ENCODE data around the gene BRD9. TPM values are rescaled to one million over a fixed set of nuclear protein-coding genes. Genes with fewer than 3 reads are reported as not detected.
"Not testable (repeated sequence)": the region's sequence is repeated elsewhere in the genome, so short reads cannot be mapped to it uniquely, and the experiment has no call there.

Gene BRD9
- total and polyA plus RNA-seq, 2 donors (not counting 3 experiments of a cell fraction or from before 2014, with no cell fraction given) = 17.6 to 67.6 TPM

GRCh38 chr5:935510-936084 lies 43.0 kb upstream of the BRD9 start:
- H3K9me1 ChIP-seq (replicated peaks; ENCODE audit: control insufficient read depth, extremely low read depth, insufficient read depth, low read length) = no peaks in the 10 kb centered on the region
- H3K9me3 ChIP-seq (replicated peaks; ENCODE audit: control insufficient read depth, insufficient read depth, low read length) = no peaks in the 10 kb centered on the region
- no TSS peak for BruUV-seq (replicated peaks)
- no peaks in the 10 kb centered on the region for H4K20me1 ChIP-seq (replicated peaks; ENCODE audit: control insufficient read depth, extremely low read depth, insufficient read depth, low read length)
- no peaks in the 10 kb centered on the region for H3K4me1 ChIP-seq (ENCODE audit: control insufficient read depth, extremely low read depth, insufficient read depth, low read length)
- ChIA-PET CTCF (interaction anchor here (1.3 to 2.5 kb wide), 5 partner anchors 12 to 232 kb away, joined by 3 to 23 read pairs (median 8); no protein-coding TSS in a partner anchor), POLR2A (no interaction called here)
- no peaks in the 10 kb centered on the region for H3K36me3 ChIP-seq (ENCODE audit: control insufficient read depth in 2 of 2, extremely low read depth in 1 of 2, insufficient read depth in 2 of 2, low read length in 2 of 2)
- no peak overlapping the region for H3K9ac ChIP-seq (replicated peaks; ENCODE audit: extremely low read depth, insufficient read depth, low read length)
- H3K4me2 ChIP-seq (ENCODE audit: insufficient read depth, low read length) = no peak overlapping the region
- FAIRE-seq (no peak), DNase-seq (ENCODE audit: low read depth, low spot score) (no peak)
- H3K4me3 ChIP-seq (replicated peaks in 1 of 3; ENCODE audit: insufficient read depth in 1 of 3, low read depth in 1 of 3, low read length in 3 of 3) = no peak overlapping the region
- no peaks in the 10 kb centered on the region for H3K27me3 ChIP-seq (ENCODE audit: control insufficient read depth in 2 of 2, insufficient read depth in 2 of 2, low read length in 2 of 2)
- H2AFZ ChIP-seq (ENCODE audit: low read depth, low read length) = no peak overlapping the region
- dilution Hi-C loops (cut with MboI; ENCODE audit: extremely low pct_ligation_motif_present, low sequenced_read_pairs) = no loop called here
- H3K27ac ChIP-seq (ENCODE audit: insufficient read depth, low read depth, low read length) = no peak overlapping the region
- intact Hi-C loops (cut with micrococcal nuclease) = no loop called here
- H3K79me2 ChIP-seq (ENCODE audit: control insufficient read depth, insufficient read depth, low read length) = no peaks in the 10 kb centered on the region
- TF ChIP-seq JUN (IDR thresholded peaks at IDR 0.05; ENCODE audit: borderline replicate concordance, insufficient read depth, insufficient read length, low read depth) (no peak), FOS (IDR thresholded peaks at IDR 0.05; ENCODE audit: borderline replicate concordance, insufficient read depth, low read length) (no peak), POLR2AphosphoS5 (IDR thresholded peaks at IDR 0.05; ENCODE audit: insufficient read depth, low read depth, low read length) (no peak), GATA2 (IDR thresholded peaks at IDR 0.05; ENCODE audit: insufficient read depth, insufficient read length, low read depth, low read length) (no peak), CTCF (IDR thresholded peaks at IDR 0.05; ENCODE audit: extremely low read depth in 1 of 2, insufficient read depth in 1 of 2, low read depth in 1 of 2, low read length in 2 of 2) (no peak), MAX (IDR thresholded peaks at IDR 0.05; ENCODE audit: insufficient read depth, insufficient read length) (no peak), MYC (IDR thresholded peaks at IDR 0.05; ENCODE audit: low read depth, low read length) (no peak), EZH2 (IDR thresholded peaks at IDR 0.05; ENCODE audit: borderline replicate concordance, low read depth, low read length, severe bottlenecking) (no peak), POLR2A (IDR thresholded peaks at IDR 0.05; ENCODE audit: low read depth, low read length) (no peak)

GRCh38 chr5:934381-934967 lies 41.9 kb upstream of the BRD9 start:
- H3K79me2 ChIP-seq (ENCODE audit: control insufficient read depth, insufficient read depth, low read length); H3K27me3 ChIP-seq (ENCODE audit: control insufficient read depth in 2 of 2, insufficient read depth in 2 of 2, low read length in 2 of 2); H3K27ac ChIP-seq (ENCODE audit: insufficient read depth, low read depth, low read length); DNase-seq (ENCODE audit: low read depth, low spot score); H2AFZ ChIP-seq (ENCODE audit: low read depth, low read length); H3K36me3 ChIP-seq (ENCODE audit: control insufficient read depth in 2 of 2, extremely low read depth in 1 of 2, insufficient read depth in 2 of 2, low read length in 2 of 2); FAIRE-seq; POLR2A ChIA-PET; BruUV-seq (replicated peaks); intact Hi-C loops (cut with micrococcal nuclease); H3K4me2 ChIP-seq (ENCODE audit: insufficient read depth, low read length); H3K4me3 ChIP-seq (replicated peaks in 1 of 3; ENCODE audit: insufficient read depth in 1 of 3, low read depth in 1 of 3, low read length in 3 of 3); H3K9me1 ChIP-seq (replicated peaks; ENCODE audit: control insufficient read depth, extremely low read depth, insufficient read depth, low read length); H3K9ac ChIP-seq (replicated peaks; ENCODE audit: extremely low read depth, insufficient read depth, low read length); H4K20me1 ChIP-seq (replicated peaks; ENCODE audit: control insufficient read depth, extremely low read depth, insufficient read depth, low read length); H3K4me1 ChIP-seq (ENCODE audit: control insufficient read depth, extremely low read depth, insufficient read depth, low read length); H3K9me3 ChIP-seq (replicated peaks; ENCODE audit: control insufficient read depth, insufficient read depth, low read length); dilution Hi-C loops (cut with MboI; ENCODE audit: extremely low pct_ligation_motif_present, low sequenced_read_pairs): not testable (repeated sequence)
- CTCF ChIA-PET = interaction anchor here (0.7 to 2.5 kb wide), 18 partner anchors 11 to 710 kb away, joined by 3 to 23 read pairs (median 5); no protein-coding TSS in a partner anchor

Measured in endothelial cell of umbilical vein (primary cell).